HG03060 (cell line): ENCODE data around the gene ZNF277.

Experiments
- ATAC-seq: cut with Tn5 transposase; IDR thresholded peaks from one replicate; pipeline ENCODE4 v1.9.1; 2021; ENCODE audit warnings: low read depth, moderate number of reproducible peaks; ENCODE audit not compliant: unreplicated experiment

Gene ZNF277

DNA sequence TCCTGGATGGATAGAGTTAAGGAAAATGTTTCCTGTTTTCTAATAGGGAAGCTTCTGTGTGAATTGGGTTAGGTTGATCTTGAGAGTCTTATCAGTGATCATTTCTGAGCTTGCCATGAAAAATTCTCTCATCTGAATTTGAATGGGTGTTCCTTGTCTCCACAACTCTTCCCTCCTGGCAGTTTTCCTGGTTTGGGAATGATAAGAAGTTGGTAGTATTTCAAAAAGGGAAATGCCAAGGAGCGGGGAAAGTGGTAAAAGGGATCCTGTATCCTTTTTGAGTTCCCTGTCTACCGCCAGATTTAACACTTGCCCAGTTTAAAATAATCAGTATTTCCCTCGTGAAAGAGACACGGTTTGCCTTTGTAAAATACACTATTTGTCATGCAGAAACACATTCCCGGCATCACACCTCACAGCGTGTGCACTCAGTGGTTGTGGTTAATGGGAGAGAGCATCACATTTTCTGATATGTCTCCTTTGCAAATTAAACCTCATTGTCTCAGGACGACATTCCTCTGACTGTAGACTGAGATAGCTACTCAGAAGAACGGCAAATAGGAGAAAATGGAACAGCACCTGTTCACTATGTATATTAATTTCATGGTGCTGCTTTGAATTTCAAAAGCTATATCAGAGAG lies 130.6 kb downstream of the ZNF277 start:
- ATAC-seq, result no peak

DNA sequence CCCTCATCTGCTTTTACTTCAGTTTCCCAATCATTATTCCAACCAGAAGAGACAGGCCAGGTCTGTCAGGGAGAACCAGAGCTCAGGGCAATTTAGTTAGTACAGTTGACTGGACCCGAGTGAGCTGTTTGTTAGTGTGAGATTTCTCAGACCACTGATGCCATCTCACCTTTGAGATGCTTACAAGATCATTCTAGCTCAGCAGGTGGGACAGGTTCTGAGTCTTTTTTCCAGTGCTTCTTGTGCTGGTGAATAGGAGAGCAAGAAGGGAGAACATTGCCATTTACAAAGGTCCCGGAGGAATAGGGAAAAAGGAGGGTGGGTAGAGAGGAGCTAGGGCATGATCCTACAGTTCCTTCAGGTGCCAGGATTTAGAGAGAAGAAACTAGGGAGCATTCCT lies 131.4 kb downstream of the ZNF277 start:
- ATAC-seq, result no peak

DNA sequence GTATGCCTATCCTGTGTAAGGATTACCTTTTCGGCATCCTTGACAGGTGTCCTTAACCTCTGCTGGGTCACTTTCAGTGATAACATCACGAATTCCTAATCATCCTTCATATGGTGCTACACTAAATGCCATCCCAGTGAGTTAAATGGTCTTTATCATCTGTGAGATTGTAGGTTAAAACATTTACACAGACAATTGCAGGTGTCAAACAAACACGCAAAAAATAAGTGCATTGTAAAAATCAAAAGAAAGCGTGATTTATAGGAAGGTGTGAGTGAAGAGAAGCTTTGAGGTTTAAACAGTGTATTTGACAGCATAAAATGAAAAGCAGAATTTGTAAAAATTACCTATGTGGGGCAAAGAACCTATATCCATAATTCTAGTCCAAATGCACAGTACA lies 132.3 kb downstream of the ZNF277 start:
- no peak for ATAC-seq

DNA sequence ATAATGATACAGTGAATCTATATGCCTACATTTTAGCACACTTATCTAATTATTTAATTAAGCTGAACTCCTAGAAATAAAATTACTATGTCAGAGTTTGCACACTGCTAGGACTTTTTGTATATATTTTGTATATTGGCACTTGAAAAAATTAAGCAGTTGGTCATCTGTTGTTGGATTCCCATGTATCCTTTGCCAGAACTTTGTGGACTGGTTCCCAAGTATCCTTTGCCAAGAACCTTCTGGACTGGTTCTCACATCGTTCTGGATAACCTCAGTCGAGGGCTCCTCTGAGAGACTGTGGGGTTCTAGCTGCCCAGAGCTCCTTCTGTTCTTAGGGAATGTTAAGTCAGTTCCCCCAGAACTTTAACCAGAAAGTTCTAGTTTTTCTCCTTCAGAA lies 135.0 kb downstream of the ZNF277 start:
- no peak for ATAC-seq

DNA sequence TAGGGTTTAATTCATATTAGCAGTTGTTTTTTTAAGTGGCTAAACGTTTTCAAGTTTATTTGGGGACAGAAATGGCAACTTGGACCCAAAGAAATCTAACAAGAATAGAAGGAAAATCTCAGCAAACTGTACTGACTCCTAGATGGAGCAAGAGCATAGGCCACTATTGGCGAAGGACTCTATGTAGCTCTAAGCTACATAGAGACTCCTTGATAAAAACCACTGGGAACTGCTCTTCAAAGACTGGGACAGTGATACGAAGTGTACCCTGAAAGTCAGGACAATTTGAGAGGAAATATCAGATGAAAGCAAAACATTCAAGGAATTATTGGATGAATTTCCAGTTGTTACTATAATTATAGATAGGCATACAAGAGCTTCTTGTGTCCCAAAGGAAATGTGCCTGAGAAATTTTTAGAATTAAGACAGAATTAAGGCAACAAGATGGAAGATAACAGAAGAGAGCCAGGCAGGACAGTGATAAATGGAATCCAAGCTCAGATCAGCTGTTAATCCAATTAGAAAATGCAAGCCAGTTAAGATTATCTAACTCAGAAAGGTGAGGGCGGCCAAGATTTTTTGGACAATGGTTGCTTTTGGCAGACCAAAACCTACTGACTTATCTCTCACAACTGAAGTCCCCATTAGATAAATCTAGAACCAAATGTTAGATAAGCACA lies 140.0 kb downstream of the ZNF277 start:
- no peak for ATAC-seq

DNA sequence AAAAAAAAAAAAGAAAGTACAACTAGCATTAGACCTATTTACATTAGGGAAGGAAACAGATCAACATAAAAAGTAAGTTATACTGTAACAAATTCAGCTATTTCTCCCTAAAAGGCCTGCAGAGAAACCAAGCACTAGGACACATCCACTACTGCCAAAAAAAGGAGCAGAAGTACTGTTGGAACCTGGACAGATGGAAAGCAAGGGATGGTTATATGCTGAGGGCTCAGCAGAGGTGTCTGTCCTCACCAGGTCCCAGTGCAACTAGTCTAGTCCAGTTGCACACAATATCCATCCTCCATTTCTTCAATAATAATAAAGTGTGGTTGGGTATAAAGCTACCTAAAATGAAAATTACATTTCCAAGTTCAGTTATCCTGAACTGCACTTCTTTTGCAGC lies 140.6 kb downstream of the ZNF277 start:
- no peak for ATAC-seq

DNA sequence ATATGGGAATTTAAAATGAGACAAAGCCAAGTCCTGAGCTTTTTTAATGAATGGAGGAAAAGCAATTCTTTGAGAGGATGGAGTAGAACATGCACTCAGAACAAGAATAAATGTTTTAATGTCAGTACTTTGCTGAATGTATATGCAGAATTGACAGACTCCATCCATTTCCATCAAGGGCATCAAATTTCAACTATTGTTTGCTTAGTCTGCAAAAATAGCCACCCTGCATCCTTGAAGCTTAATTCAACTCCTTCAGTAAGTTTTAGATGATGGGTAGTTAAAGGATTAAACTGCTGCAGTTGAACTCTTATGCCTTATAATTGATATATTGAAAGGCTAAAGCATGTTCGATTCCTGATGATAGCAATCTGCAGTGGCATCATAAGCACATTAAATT lies 144.1 kb downstream of the ZNF277 start:
- ATAC-seq, result no peak

DNA sequence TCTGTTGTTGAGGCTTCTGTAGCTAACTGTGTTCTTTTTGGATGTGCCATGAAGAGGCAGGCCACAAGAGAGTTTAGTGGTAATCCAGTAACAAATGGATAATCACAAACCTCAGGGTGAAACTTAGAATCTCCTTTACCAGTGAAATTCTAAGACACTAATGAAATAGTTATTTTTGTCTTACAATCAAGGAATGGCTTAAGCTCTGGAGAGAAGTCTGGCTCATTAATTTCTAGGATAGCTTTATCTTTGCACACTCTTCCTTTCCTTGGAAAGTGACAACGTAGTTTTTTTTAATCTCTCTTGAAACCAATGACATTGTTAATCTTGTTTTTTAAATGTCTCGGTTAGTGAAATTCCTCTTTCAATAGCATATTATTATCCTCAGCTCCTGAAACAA lies 150.1 kb downstream of the ZNF277 start:
- ATAC-seq, result no peak

DNA sequence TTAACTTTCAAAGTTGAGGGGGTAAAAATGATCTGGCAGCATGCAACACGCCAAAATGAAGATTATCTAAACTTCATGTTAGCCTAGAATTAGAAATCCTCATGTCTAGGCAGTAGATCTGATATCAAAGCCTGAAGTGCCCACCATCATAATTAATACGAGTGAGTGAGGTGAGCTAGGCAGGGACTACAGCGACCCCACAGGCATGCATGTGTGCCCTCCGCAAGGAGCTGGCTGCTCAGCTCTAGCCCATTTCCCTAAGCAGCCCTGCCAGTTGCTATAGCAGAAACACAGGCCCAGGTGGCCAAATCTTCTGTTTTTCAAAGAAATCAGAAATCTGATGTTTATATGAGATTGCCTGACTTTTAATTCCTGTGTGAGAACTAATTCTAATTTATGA lies 150.6 kb downstream of the ZNF277 start:
- ATAC-seq, result no peak

DNA sequence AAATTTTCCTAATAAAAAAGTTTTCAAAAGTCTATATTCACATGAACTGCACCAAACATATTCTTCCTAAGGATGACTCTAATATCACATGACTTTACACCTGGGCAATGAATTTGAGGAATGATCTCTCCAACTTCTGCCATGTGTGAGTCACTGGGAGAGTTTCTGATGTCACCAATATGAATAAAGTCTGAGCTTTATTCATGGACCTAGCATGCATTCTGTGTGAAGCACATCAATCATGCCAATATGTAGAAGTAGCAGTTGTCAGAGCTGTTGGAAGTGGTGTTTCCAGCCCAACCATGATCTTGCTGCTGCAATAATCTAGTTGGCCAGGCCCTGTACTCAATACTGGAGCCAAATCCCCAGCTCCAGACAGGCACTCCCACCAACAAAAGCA lies 152.0 kb downstream of the ZNF277 start:
- ATAC-seq, result no peak

DNA sequence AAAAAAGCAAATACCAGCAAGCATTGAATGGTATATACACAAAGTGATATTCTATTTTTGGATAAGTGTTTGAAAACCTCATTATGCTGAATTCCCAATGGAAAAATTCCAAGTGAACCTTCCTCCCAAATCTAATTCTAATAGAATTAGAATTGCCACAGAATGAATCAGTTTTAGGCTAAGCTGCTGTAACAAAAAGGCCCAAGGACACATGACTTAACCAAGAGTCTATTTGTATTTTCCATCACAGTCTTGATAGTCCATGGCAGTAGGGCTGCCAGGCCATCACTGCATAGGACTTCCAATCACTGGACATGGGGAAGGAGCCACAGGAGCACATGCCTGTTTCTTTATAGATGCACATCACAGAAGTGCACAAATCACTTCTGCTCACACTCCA lies 152.6 kb downstream of the ZNF277 start:
- no peak for ATAC-seq

DNA sequence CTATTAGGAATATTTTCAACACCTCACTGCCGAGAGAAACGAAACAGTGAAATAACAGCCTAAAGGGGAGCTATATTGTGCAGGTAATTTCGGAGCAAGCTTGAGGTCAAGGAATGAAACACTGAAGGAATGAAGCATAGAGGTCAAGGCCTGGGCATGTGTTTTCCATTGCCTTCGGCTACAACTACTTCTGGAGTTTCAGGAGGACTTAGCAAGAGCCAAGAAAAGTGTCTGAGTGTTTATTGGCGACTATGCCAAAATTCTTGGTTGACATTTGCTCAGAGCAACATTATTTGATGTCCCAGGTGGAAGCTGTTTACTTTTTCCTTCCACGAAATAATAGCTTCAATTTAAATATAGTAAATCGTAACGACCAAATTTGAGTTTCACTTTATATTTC lies 154.2 kb downstream of the ZNF277 start:
- no peak for ATAC-seq

DNA sequence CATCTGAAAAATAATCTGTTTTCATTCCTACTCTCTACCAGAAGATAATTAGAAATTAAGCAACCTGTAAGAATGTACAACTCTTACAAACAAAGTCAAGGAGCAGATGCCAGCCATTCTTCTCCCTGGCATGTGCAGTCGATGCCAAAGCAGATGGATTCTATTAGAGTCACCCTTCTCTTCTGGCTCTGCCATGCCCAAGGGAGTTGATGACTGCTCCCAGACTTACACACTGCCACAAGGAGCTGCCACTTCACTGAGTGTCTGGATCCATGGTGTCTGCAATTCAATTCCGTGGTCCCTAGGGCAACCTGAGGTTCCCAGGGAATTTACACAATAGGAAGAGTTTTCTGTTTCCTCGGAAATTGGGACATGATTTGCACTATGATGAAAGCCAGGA lies 154.7 kb downstream of the ZNF277 start:
- ATAC-seq, result no peak

DNA sequence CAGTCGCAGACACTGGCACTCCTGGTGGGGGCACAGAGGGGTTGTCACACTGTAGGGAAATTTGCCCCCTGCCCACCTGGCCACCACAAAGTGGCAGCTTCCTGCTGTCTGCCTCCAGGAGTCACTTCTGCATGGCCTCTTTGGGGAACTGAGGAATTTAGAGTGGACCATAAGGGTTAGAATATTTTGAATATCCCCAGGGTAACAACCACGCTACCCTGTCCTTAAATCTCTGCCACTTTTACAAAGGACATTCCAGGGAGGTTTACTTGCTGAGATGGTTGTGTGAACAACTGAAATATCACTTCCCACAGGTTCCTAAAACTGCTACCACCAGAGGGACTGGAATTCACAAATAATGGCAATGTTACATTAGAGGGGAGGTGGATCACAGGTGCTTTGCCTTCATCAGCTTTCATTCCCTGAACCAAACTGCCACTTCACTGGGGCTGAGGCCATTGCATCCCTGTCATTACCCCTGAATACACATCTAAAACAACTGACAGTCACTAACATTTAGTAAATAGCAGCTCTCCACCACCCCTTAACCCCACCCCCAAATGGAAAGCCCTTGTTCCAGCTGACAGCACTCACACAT lies 155.7 kb downstream of the ZNF277 start:
- no peak for ATAC-seq

DNA sequence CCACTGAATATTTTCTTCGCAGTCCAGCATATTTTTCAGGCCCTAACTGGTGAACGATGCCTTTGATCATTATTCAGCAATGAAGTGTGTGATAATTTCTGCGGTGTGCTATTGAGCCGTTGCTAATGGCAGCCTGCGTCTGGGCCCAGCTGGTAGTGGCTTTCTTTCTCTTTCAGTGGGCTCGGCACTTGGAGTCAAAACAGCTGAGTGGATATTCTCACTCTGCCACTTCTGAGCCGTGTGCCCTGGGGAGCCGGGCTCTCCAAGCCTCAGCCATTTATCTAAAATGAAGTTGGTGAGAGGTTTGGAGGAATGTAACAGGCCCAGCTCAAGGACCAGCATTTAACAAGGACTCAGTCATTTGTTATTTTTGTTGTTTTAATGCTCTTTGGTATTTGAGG lies 156.2 kb downstream of the ZNF277 start:
- no peak for ATAC-seq

DNA sequence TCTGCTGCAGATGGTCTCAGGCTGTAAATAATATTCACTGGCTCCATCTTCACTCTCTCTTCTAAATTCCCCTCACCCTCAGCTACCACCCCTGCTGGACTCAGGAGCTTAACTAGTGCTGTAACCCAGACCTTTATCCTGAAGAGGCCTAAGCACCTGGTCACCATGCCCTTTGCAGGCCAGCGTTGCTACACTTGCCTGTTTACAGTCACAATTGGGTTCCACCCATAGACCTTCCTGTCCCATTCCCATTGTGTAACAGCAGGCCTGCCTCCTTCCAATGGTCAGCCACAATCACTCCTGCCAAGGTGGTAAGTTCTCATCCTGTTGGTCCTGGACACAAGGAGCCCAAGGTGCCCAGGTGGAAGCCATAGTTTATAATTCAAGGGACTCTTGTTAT lies 157.9 kb downstream of the ZNF277 start:
- ATAC-seq, result no peak

DNA sequence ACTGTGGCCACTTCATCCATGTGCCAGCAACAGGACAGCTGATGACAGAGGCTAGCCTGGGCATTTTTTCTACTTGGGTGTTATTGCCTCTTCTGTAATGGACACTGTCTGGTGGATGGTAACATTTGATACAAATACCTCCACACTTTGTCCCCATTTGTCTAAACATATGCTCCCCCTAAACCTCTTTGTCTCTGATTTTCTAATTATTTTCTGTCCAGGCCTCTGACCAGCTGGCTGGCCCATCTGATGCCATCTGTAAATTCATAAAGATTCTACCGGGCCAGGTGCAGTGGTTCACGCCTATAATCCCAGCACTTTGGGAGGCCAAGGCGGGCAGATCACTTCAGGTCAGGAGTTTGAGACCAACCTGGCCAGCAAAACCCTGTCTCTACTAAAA lies 159.1 kb downstream of the ZNF277 start:
- ATAC-seq, result no peak

DNA sequence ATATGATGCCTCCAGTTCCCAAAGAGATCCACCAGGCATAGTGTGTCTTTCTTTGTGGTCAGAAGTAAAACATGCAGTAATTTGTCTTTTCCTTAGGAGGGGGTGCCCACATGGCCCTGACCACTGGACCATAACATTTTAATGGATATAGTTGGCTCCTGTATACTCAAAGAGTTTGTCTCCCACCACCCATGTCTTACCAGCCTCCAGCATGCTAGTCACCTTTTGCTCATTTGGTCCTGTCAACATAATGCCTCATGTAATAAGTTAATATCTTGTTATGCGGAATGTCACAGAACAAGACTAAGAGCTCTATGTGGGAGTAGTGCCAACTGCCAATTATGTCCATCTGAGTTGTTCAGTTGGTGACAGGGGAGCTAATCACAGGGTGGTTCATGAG lies 160.4 kb downstream of the ZNF277 start:
- ATAC-seq, result no peak

DNA sequence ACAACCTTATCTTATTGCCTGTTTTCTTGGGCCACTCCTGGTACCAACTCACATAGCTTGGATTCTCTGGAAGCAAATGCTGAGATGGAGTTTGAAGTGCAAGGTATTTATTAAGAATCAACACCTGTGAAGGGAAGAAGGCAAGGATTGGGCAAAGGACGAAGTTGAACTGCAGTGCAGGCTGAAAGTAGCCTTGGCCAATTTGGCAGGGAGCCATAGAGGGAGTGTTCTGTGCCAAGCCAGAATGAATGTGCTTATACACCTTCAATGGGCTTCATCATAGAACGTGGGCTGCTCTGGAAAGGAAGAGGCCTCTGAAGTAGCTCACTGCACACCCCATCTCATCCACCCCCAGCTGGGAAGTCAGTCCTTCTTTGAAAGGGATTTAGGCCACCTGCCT lies 163.9 kb downstream of the ZNF277 start:
- ATAC-seq, result no peak

DNA sequence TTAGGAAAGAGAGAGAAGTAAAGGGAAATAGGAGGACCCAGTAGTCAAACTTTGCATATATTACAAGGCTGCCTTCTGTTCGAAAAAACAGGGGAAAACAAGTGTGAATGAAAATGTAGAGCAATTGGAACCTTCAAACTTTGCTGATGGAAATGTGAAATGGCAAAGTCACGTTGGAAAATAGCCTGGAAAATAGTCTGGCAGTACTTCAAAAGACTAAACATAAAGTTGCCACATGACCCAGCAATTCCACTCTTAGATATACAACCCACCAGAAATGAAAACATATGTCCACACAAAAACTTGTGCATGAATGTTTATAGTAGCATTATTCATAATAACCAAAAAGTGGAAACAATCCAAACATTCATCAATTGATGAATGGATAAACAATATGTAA lies 165.2 kb downstream of the ZNF277 start:
- ATAC-seq, result no peak

DNA sequence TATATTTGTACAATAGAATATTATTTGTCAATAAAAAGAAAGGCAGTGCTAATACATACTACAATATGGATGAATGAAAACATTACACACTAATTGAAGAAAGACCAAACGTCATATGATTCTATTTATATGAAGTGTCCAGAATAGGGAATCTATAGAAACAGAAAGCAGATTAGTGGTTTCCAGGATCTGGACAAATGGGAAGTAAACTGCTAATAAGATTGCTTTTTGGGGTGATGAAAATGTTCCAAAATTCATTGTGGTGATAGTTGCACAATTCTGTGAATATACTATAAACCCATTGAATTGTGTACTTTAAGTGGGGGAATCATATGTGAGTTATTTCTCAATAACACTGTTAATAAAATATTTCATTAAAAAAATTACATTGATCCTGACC lies 165.6 kb downstream of the ZNF277 start:
- ATAC-seq, result no peak

DNA sequence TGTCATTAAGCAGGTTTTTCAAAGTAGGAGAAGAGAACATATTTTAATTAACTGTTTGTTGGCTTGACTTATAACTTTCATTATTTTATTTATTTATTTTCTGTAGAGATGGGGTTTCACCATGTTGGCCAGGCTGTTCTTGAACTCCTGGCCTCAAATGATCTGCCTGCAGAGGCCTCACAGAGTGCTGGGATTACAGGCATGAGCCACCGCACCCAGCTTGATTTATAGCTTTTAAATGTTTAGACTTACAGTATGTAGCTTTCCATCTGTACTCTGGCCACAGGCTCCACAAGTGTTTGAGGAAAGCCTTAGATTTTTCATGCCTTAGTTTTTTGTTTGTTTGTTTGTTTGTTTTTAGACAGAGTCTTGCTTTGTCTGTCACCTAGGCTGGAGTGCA lies 171.1 kb downstream of the ZNF277 start:
- no peak for ATAC-seq
